RWPE1 (cell line): ENCODE data around the gene POMGNT1.

ENCODE experiments used
- CTCF ChIA-PET: fragments of 350-600 bp; sonication (Branson Sonifier 250); formaldehyde crosslinking; extraction: SDS; loops from one replicate; lab custom pipeline; 2021; lab: Yijun Ruan, JAX
- POLR2A ChIA-PET: fragments of 400-600 bp; formaldehyde crosslinking; extraction: SDS; loops from one replicate; lab custom pipeline; 2020; ENCODE audit warnings: antibody characterized with exemption; ENCODE audit not compliant: low non-redundant PET; lab: Yijun Ruan, JAX
- DNase-seq: peaks from one replicate; pipeline ENCODE4 v3.0.0; 2012; ENCODE audit warnings: low spot score
- H3K27ac ChIP-seq: fragments of 450-650 bp; 2 replicates; pipeline ENCODE4 v1.5.1; 2017
- TF ChIP-seq, protein P1 (sequence below): fragments of 450-650 bp; conservative IDR thresholded peaks from 2 replicates; pipeline ENCODE4 v1.5.1; 2017; ENCODE audit warnings: low read depth, mild to moderate bottlenecking

The POMGNT1 gene

DNA sequence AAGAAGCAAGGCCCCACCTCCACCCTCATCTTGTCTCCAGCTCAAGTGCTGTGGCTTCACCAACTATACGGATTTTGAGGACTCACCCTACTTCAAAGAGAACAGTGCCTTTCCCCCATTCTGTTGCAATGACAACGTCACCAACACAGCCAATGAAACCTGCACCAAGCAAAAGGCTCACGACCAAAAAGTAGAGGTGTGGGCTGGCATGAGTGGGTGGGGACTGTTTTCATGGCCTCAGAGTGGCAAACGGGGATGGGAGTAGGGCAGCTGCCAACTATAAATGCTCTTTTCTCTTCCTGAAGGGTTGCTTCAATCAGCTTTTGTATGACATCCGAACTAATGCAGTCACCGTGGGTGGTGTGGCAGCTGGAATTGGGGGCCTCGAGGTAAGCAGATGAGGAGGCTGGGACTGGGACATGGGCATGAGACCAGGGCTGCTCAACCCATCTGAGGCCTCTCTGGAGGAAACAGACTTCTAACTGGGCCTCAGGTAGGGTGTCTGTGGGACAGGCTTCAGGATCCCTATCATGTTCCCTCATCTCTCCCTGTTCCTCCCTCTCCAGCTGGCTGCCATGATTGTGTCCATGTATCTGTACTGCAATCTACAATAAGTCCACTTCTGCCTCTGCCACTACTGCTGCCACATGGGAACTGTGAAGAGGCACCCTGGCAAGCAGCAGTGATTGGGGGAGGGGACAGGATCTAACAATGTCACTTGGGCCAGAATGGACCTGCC, 13.1 kb downstream of the POMGNT1 start:
- no peak for DNase-seq
- ChIA-PET POLR2A (no interaction called here), CTCF (interaction anchor here (0.7 kb wide), 1 partner anchor 12 kb away, joined by 3 read pairs; no protein-coding TSS in a partner anchor)
- H3K27ac ChIP-seq, result peak overlapping the region; percentile 98
- TF ChIP-seq, protein P1, sequence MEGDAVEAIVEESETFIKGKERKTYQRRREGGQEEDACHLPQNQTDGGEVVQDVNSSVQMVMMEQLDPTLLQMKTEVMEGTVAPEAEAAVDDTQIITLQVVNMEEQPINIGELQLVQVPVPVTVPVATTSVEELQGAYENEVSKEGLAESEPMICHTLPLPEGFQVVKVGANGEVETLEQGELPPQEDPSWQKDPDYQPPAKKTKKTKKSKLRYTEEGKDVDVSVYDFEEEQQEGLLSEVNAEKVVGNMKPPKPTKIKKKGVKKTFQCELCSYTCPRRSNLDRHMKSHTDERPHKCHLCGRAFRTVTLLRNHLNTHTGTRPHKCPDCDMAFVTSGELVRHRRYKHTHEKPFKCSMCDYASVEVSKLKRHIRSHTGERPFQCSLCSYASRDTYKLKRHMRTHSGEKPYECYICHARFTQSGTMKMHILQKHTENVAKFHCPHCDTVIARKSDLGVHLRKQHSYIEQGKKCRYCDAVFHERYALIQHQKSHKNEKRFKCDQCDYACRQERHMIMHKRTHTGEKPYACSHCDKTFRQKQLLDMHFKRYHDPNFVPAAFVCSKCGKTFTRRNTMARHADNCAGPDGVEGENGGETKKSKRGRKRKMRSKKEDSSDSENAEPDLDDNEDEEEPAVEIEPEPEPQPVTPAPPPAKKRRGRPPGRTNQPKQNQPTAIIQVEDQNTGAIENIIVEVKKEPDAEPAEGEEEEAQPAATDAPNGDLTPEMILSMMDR, result no peak

DNA sequence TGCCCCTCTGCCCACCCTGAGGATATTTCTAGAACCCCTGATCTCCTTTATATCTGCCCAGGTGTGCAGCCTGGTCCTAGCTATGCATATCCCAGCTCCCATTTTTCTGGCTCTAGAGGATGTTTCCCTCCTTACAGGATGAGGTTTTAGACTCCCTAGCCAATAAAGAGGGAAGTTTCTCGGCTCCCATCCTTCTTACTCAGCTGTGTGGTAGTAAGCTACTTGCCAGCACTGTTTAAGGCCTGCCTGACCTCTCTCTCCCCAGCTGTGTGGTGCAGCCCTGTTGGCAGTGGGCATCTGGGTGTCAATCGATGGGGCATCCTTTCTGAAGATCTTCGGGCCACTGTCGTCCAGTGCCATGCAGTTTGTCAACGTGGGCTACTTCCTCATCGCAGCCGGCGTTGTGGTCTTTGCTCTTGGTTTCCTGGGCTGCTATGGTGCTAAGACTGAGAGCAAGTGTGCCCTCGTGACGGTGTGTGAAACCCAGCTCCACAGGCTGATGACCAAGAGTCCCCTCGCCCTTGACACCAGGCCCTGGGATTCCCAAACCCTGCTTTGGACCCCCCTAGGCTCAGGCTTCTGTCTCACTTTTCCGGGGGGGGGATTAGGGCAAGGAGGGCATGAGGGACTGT, 14.2 kb downstream of the POMGNT1 start:
- H3K27ac ChIP-seq, result peak overlapping the region; percentile 98
- CTCF ChIA-PET, result interaction anchor here (0.7 to 1.9 kb wide), 3 partner anchors 11 to 40 kb away, joined by 3 to 16 read pairs (median 3); no protein-coding TSS in a partner anchor
- TF ChIP-seq, protein P1, result no peak
- DNase-seq, result no peak
- POLR2A ChIA-PET, result no interaction called here

DNA sequence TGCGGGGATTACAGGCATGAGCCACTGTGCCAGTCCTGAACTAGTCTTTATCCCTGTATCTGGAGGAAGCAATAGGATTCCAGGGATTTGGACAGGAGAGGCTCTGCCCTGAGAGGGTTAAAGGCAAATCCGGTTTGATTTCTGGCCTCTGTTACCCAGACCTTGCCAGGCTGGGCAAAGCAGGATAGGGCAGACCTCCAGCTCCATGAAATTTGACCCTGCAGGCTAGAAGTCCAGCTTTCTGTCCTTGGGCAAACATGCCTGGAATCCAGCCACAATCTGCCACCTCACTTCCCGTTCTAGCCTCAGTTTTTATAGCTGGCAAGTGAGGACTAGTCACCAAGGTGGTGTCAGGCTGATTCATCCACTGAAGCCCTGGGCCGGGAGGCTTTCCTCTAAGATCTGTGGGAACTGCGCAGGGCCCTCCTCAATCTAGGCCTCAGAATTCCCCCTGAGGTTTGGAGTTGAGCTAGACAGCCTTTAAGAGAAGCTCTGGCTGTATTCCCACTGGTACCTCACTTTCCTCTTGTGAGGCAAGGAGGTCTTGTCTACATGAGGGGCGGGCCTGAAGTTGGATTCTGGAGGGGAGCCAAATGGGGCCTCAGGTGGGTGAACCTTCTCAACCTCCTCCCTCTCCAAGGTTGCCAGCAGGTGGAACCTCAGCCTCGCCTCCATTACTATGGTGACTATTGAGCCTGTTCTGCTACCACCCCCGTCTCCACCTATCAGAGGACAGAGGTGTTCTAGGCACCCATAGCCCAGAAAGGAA, 15.0 kb downstream of the POMGNT1 start:
- peak; percentile 96 for DNase-seq
- TF ChIP-seq, protein P1, result no peak
- CTCF ChIA-PET, result interaction anchor here (0.5 to 1.9 kb wide), 7 partner anchors 16 to 62 kb away, joined by 3 to 16 read pairs (median 4); no protein-coding TSS in a partner anchor
- POLR2A ChIA-PET, result interaction anchor here (1.3 kb wide), 1 partner anchor 15 kb away, joined by 4 read pairs; the partner anchor contains the start of gene POMGNT1
- peak overlapping the region; percentile 98 for H3K27ac ChIP-seq

GRCh38 chr1:46181343-46182260, 16.6 kb downstream of the POMGNT1 start:
- POLR2A ChIA-PET, result interaction anchor here (0.6 kb wide), 1 partner anchor 50 kb away, joined by 3 read pairs; no protein-coding TSS in a partner anchor
- no peak for DNase-seq
- CTCF ChIA-PET, result interaction anchor here (0.6 to 2.4 kb wide), 10 partner anchors 13 to 211 kb away, joined by 3 to 26 read pairs (median 4); partner anchors contain the start of genes PIK3R3 and POMGNT1
- peak overlapping the region; percentile 98 for H3K27ac ChIP-seq
- TF ChIP-seq, protein P1, result no peak

- peak; percentile 75 for DNase-seq
- TF ChIP-seq, protein P1, result no peak; the same call in 1 of the 2 replicates
- H3K27ac ChIP-seq, result peak overlapping the region; percentile 98
- ChIA-PET POLR2A (no interaction called here), CTCF (interaction anchor here (0.5 to 2.4 kb wide), 6 partner anchors 8 to 143 kb away, joined by 3 to 26 read pairs (median 3); no protein-coding TSS in a partner anchor)
These were observed 18.1 kb downstream of the POMGNT1 start for GRCh38 chr1:46180082-46180616.
